Neural progenitor cell (in vitro differentiated cells): ENCODE measurements around the gene HEG1.

Source experiments
- CTCF ChIP-seq: fragments of 200-600 bp; sonication (generic); IDR thresholded peaks from 2 replicates; pipeline ENCODE4 v1.5.1; 2017; ENCODE audit warnings: antibody characterized with exemption, mild to moderate bottlenecking
- EZH2phosphoT487 ChIP-seq: fragments of 200-600 bp; sonication (generic); IDR thresholded peaks from 2 replicates; pipeline ENCODE4 v1.6.1; 2017; ENCODE audit warnings: antibody characterized with exemption

GRCh38 chr3:125039131-125040100 is 16.4 kb downstream of the HEG1 start:
- TF ChIP-seq CTCF: no peak
- no peak for TF ChIP-seq EZH2phosphoT487
